Cardiac fibroblast (primary cell): Measurements from ENCODE around the gene MSH6.

Experiments used
- DNase-seq, 2 donors: peaks; one replicate each; pipeline versions ENCODE4 v3.0.0 to v3.0.0-alpha.2; 2010; ENCODE audit warnings: low read depth in 2 of 2
- H3K4me3 ChIP-seq, 2 donors: replicated peaks in 1 of 2; 1 replicate in 1 of 2; 2 replicates in 1 of 2; pipeline ENCODE4 v1.5.1; 2011; ENCODE audit warnings: low read depth in 2 of 2, low read length in 2 of 2, mild to moderate bottlenecking in 2 of 2, moderate library complexity in 1 of 2
- CTCF ChIP-seq: IDR thresholded peaks from one replicate; pipeline ENCODE4 v1.5.1; 2011; ENCODE audit warnings: low read depth, mild to moderate bottlenecking, low read length, inconsistent platforms

Gene MSH6

DNA sequence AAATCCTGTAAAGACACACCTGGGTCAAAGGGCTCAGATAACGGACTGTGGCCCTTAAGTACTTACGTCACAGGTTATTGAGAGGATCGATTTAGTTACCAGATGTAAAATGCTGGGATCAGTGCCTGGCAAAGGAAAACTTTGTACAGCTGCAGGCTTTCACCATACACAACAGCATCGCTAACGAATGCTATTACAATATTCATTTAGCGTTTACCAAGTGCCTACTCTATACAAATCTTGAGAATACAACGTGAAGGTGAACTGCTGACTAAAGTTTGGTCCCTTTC, 619 bp upstream of the MSH6 start:
- H3K4me3 ChIP-seq, result peak overlapping the region; percentile 63 to 65
- DNase-seq, result no peak
- no peak for TF ChIP-seq CTCF

DNA sequence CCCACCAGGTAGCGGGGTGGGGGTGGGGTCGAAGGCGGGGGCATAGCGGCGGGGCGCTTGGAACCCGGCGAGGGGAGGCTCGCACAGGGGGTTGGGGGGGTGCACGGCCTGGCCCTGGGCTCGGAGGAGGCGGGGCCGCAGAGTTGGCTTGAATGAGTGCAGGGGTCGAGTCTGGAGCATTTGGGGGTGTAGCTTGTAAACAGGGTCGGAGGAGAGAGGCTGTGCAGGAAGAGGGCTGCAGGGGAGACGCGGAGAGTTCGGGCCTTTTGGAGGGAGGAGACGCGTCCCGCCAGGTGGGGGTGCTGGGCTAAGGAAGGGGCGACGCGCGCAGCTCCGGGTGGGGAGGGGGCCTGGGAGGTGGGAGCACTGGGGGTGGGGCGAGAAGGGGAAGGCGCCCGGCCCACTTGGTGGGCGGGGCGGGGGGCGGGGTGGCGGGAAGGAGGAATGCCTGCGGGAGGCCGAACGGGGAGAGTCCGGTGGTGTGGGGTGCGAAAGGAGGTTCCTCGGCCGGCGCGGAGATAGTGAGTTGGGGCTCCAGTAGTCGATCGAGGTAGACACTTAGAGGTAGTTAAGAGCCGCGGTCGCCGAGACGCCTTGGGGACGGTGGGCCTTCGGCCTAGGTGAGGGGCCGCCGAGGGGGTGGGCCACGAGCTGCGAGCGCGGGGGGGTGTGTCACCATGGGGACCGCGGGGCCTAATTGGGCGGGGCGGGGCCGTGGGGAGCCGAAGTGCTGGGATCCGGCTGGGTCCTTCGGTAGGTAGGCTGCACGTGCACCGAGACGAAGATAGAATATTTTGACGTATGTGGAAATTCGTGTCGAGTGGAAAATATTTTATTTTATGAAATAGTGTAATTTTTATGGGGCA, 774 bp downstream of the MSH6 start:
- H3K4me3 ChIP-seq, result peak overlapping the region; percentile 80 to 88
- no peak for TF ChIP-seq CTCF
- peak; percentile 47 to 50 for DNase-seq

GRCh38 chr2:47784352-47784851, 1.5 kb downstream of the MSH6 start:
- H3K4me3 ChIP-seq, result peak overlapping the region; percentile 80 to 88
- DNase-seq, result peak; percentile 37 to 40
- TF ChIP-seq CTCF, result no peak

- no peak overlapping the region for H3K4me3 ChIP-seq
- TF ChIP-seq CTCF, result no peak
Measured at GRCh38 chr2:47785986-47786385, 3.0 kb downstream of the MSH6 start.

GRCh38 chr2:47796090-47796697, 13.2 kb downstream of the MSH6 start:
- DNase-seq, result no peak
- no peak overlapping the region for H3K4me3 ChIP-seq
- TF ChIP-seq CTCF, result no peak

More at GRCh38 chr2:47785986-47786385, 3.0 kb downstream of the MSH6 start:
- DNase-seq, result no peak

DNA sequence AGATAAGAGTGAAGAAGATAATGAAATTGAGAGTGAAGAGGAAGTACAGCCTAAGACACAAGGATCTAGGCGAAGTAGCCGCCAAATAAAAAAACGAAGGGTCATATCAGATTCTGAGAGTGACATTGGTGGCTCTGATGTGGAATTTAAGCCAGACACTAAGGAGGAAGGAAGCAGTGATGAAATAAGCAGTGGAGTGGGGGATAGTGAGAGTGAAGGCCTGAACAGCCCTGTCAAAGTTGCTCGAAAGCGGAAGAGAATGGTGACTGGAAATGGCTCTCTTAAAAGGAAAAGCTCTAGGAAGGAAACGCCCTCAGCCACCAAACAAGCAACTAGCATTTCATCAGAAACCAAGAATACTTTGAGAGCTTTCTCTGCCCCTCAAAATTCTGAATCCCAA, 15.7 kb downstream of the MSH6 start:
- H3K4me3 ChIP-seq, result no peak overlapping the region
- no peak for TF ChIP-seq CTCF
- no peak for DNase-seq
